Right lobe of liver (tissue), 6 donors: Measurements from ENCODE around the gene MRGPRX4. TPM values are rescaled to one million over a fixed set of nuclear protein-coding genes. Genes with fewer than 3 reads are reported as not detected.
"Not testable (repeated sequence)": the region's sequence is repeated elsewhere in the genome, so short reads cannot be mapped to it uniquely, and the experiment has no call there.

Experiments
- ATAC-seq, 4 donors: fragments of 200-7000 bp; cut with Tn5 transposase; one replicate each; pipeline ENCODE4 v1.9.1; 2020; ENCODE audit warnings: mild to moderate bottlenecking in 4 of 4, moderate library complexity in 4 of 4
- DNase-seq, 3 donors: peaks; one replicate each; pipeline ENCODE4 v3.0.0-alpha.2; 2020
- H3K27ac ChIP-seq, 3 donors: fragments of 200-600 bp; one replicate each; pipeline ENCODE4 v1.8.0; 2022
- H3K27me3 ChIP-seq, 2 donors: fragments of 200-600 bp; one replicate each; pipeline ENCODE4 v1.8.0; 2022
- H3K36me3 ChIP-seq, 4 donors: fragments of 200-600 bp; sonication (generic) in 1 of 4; one replicate each; pipeline versions ENCODE4 v1.5.1 to v1.8.0; 2017 to 2022; ENCODE audit warnings: control low read depth in 1 of 4
- H3K4me1 ChIP-seq, 4 donors: fragments of 200-600 bp; sonication (generic) in 1 of 4; one replicate each; pipeline versions ENCODE4 v1.5.1 to v1.8.0; 2017 to 2022; ENCODE audit warnings: control low read depth in 1 of 4
- H3K4me3 ChIP-seq, 3 donors: fragments of 200-600 bp; one replicate each; pipeline ENCODE4 v1.8.0; 2022
- H3K9me3 ChIP-seq, 4 donors: fragments of 200-600 bp; sonication (generic) in 1 of 4; one replicate each; pipeline versions ENCODE4 v1.5.1 to v1.8.0; 2017 to 2022; ENCODE audit warnings: control low read depth in 1 of 4
- POLR2A ChIP-seq: fragments of 450-650 bp; IDR thresholded peaks from one replicate; pipeline ENCODE4 v1.6.1; 2017; ENCODE audit warnings: antibody characterized with exemption, mild to moderate bottlenecking
- WGBS: methylation state at CpG from one replicate; pipeline ENCODE4 v1.1.6; 2018; ENCODE audit warnings: low coverage, low lambda C conversion rate; ENCODE audit not compliant: insufficient coverage; ENCODE audit errors: missing lambda C conversion rate; 5-methylcytosine and 5-hydroxymethylcytosine counted together
- intact Hi-C, 2 donors: fragments of 100-400 bp; cut with DNase I; formaldehyde crosslinking; loops; one replicate each; pipeline versions ENCODE4 v1.11.2 to v1.14.1; 2022
- total RNA-seq, 6 experiments: library from RNA; depleted of rRNA in 2 of 6; stranded (reverse); fragments of >200 nt in 2 of 6; fragmentation: NEBNext Ultra II Directional in 3 of 6; extraction: Animal tissue kit (Norgen Biotek cat#: 25700) in 3 of 6; gene quantifications; one replicate each; pipeline versions ENCODE4 v1.1.0 to v1.2.4, GENCODE V29; 2016 to 2023
- TF ChIP-seq, protein P1 (sequence below), 4 donors: fragments of 200-600 bp in 3 of 4; fragments of 450-650 bp in 1 of 4; IDR thresholded peaks; one replicate each; pipeline versions ENCODE4 v1.5.1 to v1.8.0; 2016 to 2022; ENCODE audit warnings: antibody characterized with exemption in 4 of 4, mild to moderate bottlenecking in 2 of 4
- donor health status: DM: no; HTN: yes; CAD: no.
- donor health status: DM: no; HTN: no; CAD: no.
- donor health status: DM: no; HTN: no; CAD: no.
- donor health status: DM: no; HTN: yes; CAD: no.
- donor health status: DM: no; HTN: yes; CAD: no.

Gene MRGPRX4
- total RNA-seq, 6 experiments from 2014 or later, result not detected

DNA sequence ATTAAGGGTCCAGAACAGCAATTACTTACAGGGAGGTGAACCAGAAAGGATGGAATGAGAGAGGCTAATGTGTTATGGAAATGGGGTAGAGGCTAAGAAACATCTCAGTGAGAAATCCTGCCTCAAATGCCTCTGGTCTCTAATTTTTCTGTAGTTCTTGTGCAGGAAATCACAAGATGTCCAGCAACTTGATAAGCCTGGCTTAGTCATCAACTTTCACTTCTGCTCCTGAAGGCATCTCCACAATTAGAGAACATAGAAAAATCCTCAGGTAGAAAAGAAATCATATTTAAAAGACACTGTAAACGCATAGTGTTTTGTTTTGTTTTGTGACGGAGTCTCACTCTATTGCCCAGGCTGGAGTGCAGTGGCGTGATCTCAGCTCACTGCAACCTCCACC is 18.7 kb downstream of the MRGPRX4 start:
- intact Hi-C loops, result no loop called here

DNA sequence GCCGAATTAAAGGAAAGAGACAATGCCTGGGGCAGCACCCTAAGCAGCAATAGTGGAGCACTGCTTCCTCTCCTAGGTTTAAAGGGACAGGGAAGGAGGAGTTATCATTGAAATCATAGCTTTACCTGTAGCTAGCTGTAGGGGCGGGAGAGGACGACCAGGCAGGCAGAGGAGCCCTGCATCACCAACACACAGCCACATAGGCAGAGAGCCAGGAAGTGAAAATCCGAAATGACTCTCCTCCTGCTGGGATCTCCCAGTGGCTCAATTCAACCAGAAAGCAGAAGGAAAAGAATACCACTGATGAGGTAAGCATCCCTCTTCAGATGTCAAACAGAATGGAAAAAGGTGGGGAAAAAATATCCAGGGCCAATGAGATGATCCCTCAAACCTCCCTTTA is 20.4 kb downstream of the MRGPRX4 start:
- no peak for DNase-seq
- intact Hi-C loops, result no loop called here
- H3K9me3 ChIP-seq, result no peaks in the 10 kb centered on the region
- TF ChIP-seq, protein P1, sequence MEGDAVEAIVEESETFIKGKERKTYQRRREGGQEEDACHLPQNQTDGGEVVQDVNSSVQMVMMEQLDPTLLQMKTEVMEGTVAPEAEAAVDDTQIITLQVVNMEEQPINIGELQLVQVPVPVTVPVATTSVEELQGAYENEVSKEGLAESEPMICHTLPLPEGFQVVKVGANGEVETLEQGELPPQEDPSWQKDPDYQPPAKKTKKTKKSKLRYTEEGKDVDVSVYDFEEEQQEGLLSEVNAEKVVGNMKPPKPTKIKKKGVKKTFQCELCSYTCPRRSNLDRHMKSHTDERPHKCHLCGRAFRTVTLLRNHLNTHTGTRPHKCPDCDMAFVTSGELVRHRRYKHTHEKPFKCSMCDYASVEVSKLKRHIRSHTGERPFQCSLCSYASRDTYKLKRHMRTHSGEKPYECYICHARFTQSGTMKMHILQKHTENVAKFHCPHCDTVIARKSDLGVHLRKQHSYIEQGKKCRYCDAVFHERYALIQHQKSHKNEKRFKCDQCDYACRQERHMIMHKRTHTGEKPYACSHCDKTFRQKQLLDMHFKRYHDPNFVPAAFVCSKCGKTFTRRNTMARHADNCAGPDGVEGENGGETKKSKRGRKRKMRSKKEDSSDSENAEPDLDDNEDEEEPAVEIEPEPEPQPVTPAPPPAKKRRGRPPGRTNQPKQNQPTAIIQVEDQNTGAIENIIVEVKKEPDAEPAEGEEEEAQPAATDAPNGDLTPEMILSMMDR (IDR thresholded peaks at IDR 0.05), result no peak
- no peak for TF ChIP-seq POLR2A
- H3K4me1 ChIP-seq, result no peaks in the 10 kb centered on the region
- H3K27me3 ChIP-seq, result no peaks in the 10 kb centered on the region
- H3K27ac ChIP-seq, result no peak overlapping the region
- H3K36me3 ChIP-seq, result no peaks in the 10 kb centered on the region
- WGBS, result 37% methylated on average over 4 of the region's 4 CpGs
- no peak for ATAC-seq
- no peak overlapping the region for H3K4me3 ChIP-seq

More for the DNA sequence above, 18.7 kb downstream of the MRGPRX4 start:
- 84% methylated on average over 3 of the region's 3 CpGs for WGBS
- ATAC-seq, result no peak
- H3K27ac ChIP-seq, result no peak overlapping the region
- no peaks in the 10 kb centered on the region for H3K9me3 ChIP-seq
- TF ChIP-seq, protein P1 (IDR thresholded peaks at IDR 0.05), result no peak
- TF ChIP-seq POLR2A, result no peak
- H3K27me3 ChIP-seq, result no peaks in the 10 kb centered on the region
- no peak for DNase-seq
- H3K36me3 ChIP-seq, result no peaks in the 10 kb centered on the region
- no peaks in the 10 kb centered on the region for H3K4me1 ChIP-seq
- H3K4me3 ChIP-seq, result no peak overlapping the region

DNA sequence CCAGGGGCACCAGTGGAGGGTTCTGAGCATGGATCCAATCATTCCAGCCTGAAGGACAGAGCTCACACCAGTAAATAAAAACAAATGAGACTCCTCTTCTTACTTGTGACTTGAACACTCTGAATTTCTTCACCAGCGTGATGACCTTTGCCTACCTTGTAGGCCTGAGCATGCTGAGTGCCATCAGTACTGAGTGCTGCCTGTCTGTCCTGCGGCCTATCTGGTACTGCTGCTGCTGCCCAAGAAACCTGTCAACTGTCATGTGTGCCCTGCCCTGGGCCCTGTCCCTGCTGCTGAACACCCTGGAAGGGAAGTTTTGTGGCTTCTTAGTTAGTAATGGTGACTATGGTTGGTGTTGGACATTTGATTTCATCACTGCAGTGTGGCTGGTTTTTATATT is 23.9 kb downstream of the MRGPRX4 start:
- no peaks in the 10 kb centered on the region for H3K9me3 ChIP-seq
- TF ChIP-seq, protein P1 (IDR thresholded peaks at IDR 0.05), result no peak
- TF ChIP-seq POLR2A, result no peak
- H3K27ac ChIP-seq, result no peak overlapping the region
- no peak overlapping the region for H3K4me3 ChIP-seq
- no peak for ATAC-seq
- H3K4me1 ChIP-seq, result no peaks in the 10 kb centered on the region
- DNase-seq, result no peak
- intact Hi-C loops, result no loop called here
- H3K36me3 ChIP-seq, result no peaks in the 10 kb centered on the region
- H3K27me3 ChIP-seq, result no peaks in the 10 kb centered on the region
- 94% methylated on average over 2 of the region's 2 CpGs for WGBS

DNA sequence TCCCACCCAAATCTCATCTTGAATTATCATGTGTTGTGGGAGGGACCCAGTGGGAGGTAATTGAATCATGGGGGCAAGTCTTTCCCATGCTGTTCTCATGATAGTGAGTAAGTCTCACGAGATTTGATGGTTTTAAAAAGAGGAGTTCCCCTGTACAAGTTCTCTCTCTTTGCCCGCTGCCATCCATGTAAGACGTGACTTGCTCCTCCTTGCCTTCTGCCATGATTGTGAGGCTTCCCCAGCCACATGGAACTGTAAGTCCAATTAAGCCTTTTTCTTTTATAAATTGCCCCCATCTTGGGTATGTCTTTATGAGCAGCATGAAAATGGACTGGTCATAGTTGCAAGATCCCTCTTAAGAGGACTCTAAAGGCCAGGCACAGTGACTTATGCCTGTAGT is 25.1 kb downstream of the MRGPRX4 start:
- H3K4me3 ChIP-seq, H3K27me3 ChIP-seq, H3K4me1 ChIP-seq, DNase-seq, H3K9me3 ChIP-seq, intact Hi-C loops, ATAC-seq, H3K36me3 ChIP-seq, H3K27ac ChIP-seq: not testable (repeated sequence)
- WGBS, result 58% methylated on average over 3 of the region's 3 CpGs

DNA sequence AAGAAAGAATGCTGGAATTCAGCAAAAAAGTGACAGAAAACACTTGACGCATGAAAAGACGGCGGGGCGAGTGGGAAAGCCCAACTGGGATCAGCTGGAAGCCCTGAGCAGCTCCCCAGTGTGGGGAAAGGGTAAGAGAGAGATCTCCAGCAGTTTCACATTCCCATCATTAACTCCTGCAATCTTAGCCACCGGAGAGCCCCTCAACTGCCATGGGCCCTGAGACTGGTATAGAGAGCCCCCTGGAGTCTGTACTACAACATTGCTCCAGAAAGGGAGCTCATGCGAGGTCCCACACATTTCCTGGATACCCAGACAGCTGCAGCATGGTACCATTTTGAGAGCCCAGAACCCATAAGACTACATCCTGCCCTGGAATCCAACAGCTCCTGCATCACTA is 31.1 kb downstream of the MRGPRX4 start:
- Histone ChIP-seq H3K27me3 (no peaks in the 10 kb centered on the region), H3K4me1 (no peaks in the 10 kb centered on the region), H3K36me3 (no peaks in the 10 kb centered on the region), H3K9me3 (no peaks in the 10 kb centered on the region), H3K4me3 (no peak overlapping the region), H3K27ac (no peak overlapping the region)
- ATAC-seq (peak in 2 of 4 donors; percentile 27 to 30), DNase-seq (no peak)
- TF ChIP-seq, protein P1 (IDR thresholded peaks at IDR 0.05), result peak in 2 of 4 donors; percentile 7 to 14
- no peak for TF ChIP-seq POLR2A
- intact Hi-C loops, result no loop called here
- WGBS, result 36% methylated on average over 3 of the region's 6 CpGs
